GM19023 (cell line): ENCODE results near the gene TRAPPC4.
"Not testable (repeated sequence)": the region's sequence is repeated elsewhere in the genome, so short reads cannot be mapped to it uniquely, and the experiment has no call there.

Source experiments
- ATAC-seq: cut with Tn5 transposase; IDR thresholded peaks from one replicate; pipeline ENCODE4 v1.9.1; 2021; ENCODE audit warnings: mild to moderate bottlenecking, moderate library complexity; ENCODE audit not compliant: unreplicated experiment

Gene TRAPPC4, protein sequence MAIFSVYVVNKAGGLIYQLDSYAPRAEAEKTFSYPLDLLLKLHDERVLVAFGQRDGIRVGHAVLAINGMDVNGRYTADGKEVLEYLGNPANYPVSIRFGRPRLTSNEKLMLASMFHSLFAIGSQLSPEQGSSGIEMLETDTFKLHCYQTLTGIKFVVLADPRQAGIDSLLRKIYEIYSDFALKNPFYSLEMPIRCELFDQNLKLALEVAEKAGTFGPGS

DNA sequence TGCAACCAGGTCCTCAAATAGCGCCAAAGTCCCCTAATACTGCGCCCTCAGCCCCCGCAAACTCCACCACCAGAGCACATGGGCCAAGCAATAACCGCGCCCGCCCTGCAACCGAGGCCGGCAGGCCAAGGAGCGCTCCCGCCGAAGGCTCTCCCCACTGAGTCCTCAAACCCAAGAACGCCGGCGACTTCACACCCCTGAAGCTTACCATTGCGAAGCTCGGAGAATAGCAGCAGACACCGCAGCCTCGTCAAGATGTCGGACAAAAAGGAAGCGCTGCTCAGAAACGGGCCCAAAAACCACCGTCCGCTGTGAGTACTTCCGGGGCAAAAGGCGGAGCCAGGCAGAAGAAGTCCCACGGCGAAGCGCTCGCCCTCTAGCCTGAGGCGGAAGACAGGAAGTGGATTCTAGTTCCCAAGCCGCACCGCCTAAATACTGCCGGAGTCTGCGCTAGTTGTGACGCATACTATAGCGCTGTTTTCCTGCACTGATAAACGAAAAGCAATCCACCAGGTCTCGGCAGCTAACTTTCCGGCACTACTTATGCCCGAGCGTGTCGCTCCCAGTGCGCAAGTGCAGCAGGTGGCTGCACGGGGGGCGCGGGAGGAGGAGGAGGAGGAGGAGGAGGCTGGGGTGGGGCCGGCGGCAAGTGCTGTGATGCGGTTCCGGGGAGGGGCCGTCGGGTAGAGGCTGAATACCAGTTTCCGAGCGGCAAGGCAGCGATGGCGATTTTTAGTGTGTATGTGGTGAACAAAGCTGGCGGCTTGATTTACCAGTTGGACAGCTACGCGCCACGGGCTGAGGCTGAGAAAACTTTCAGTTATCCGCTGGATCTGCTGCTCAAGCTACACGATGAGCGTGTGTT lies at the start of gene TRAPPC4, which contains the start of gene RPS25:
TRAPPC4 (plus strand) TSS at position 693 of the 865 bp plus-strand sequence; CDS start at position 723, 30 bp downstream.
RPS25 (minus strand) TSS at position 270 of the 865 bp plus-strand sequence; CDS start at position 211, 59 bp downstream.
- peak; percentile 86 for ATAC-seq

DNA sequence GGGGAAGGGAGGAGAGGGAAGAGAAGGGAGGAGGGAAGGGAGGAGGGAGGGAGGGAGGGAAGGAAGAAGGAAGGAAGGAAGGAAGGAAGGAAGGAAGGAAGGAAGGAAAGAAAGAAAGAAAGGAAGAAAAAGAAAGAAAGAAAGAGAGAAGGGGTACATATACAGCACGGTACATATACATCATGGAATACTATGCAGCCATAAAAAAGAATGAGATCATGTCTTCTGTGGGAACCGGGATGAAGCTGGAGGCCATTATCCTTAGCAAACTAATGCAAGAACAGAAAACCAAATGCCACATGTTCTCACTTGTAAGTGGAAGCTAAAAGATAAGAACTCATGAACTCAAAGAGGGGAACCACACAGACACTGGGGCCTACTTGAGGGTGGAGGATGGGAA lies 49.1 kb upstream of the TRAPPC4 start:
- not testable (repeated sequence) for ATAC-seq

DNA sequence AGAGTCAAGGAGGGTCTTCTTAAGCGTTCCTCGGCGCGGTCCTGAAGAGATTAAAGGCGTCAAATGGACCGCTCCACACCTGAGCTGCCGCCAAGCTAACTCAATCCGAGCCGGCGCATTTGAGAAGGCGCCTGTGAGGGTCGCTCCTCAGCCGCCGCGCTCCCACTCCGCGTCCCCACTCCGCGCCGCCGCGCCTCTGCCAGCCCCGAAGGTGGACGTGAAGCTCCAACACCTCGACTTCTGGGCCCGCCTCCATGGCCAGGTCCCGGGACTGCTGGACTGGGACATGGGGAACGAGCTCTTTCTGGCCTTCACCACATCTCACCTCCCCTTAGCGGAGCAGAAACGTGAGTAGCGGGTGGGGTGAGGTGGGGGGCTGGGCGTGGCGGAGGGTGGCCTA lies 46.9 kb upstream of the TRAPPC4 start, which contains the start of gene FOXR1:
FOXR1 (plus strand) TSS at position 116 of the 400 bp plus-strand sequence; CDS start at position 287, 171 bp downstream.
- no peak for ATAC-seq

DNA sequence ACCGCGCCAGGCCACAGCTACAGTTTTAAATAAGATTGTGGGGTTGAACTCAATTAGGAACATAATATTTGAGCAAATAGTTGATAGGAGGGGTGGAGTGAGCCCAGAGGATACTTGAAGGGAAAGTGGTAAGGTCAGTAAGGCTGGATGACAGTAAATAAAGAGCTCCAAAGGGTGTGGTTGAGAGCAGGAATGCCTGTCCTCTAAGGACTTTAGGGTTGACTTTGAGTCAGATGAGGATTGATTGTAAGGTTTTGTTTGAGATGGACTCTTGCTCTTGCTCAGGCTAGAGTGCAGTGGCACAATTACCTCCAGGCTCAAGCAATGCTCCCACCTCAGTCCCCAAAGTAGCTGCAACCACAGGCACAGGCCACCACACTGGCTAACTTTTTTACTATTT lies 44.6 kb upstream of the TRAPPC4 start:
- no peak for ATAC-seq

DNA sequence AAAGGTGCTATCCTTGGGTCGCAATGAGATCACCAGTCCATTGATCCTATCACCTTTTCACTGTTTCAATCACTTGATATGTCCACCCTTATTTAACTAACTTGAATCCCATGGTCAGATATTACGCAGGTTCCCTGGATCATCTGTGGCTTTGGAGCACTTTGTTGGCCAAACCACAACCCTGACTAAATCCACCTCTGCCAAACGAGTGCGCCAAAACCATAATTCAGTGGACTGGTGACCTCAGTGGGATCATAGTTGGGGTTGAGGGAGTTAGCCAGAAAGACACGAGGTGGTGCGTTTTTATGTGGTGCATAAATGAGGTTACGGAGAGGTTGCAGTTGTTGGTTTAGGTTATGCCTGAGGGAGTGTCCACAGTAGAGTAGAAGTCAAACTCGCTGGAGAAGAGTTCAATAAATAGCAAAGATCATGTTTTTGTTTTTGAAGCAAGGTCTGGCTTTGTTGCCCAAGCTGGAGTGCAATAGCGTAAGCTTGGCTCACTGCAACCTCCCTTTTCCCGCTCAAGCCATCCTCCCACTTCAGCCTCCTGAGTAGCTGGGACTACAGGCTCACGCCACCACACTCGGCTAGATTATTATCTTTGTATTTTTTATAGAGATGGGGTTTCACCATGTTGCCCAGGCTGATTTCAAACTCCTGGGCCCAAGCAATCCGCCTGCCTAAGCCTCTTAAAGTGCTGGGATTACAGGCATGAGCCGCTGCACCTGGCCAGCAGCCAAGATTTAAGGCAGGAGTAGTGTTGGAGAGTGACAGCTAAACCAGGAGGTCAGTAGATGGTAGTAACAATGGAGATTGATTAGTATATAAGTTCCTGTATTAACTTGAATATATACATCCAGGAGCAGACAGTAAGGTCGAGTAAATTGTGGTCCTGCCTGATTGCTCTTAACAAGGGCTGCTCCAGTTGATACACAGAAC lies 42.5 kb upstream of the TRAPPC4 start:
- no peak for ATAC-seq

DNA sequence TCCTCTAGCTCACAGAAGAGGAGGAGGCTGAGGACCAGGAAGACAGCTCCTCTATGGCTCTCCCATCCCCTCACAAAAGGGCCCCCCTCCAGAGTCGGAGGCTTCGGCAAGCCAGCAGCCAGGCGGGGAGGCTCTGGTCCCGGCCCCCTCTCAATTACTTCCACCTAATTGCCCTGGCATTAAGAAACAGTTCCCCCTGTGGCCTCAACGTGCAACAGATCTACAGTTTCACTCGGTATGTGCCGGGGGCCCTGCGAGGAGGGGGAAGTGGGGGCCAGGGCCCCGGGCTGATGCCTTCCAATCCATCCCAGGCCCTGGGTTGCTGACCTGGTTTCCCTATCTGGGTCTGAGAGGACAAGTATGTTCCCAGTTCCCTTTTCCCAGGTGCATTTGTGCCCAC lies 39.1 kb upstream of the TRAPPC4 start:
- ATAC-seq = no peak

DNA sequence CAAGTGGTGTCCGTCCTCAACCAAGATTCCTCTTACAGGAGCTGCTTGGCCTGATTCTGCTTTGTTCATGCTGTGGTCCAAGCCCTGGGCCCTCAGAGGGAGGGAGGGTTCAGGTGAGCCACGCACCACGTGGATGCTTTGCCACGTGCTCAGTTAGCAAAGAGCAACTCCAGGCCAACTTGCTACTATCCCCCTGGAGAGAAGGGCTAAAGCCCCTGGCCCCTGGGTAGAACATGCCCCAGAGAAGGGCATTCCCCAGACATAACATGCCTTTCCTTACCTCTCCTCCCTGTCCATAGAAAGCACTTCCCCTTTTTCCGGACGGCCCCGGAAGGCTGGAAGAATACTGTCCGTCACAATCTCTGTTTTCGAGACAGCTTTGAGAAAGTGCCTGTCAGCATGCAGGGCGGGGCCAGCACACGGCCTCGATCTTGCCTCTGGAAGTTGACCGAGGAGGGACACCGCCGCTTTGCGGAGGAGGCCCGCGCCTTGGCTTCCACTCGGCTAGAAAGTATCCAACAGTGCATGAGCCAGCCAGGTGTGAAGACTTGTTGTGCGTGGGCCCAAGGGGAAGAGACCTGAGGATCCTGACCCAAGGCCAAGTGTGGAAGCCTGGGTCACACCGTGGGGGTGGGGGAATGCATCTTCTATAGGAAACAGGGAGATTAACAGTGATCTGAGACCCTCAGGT lies 38.2 kb upstream of the TRAPPC4 start:
- ATAC-seq = no peak

DNA sequence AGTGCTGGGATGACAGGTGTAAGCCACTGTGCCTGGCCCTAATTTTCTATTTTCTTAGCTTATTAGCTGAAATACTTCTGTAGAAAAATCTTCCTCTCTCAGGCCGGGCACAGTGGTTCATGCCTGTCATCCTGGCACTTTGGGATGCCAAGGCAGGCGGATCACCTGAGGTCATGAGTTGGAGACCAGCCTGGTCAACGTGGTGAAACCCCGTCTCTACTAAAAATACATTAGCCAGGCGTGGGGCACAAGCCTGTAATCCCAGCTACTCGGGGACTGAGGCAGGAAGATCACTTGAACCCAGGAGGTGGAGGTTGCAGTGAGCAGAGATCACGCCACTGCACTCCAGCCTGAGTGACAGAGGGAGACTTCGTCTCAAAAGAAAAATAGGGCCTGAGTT lies 34.2 kb upstream of the TRAPPC4 start:
- not testable (repeated sequence) for ATAC-seq

DNA sequence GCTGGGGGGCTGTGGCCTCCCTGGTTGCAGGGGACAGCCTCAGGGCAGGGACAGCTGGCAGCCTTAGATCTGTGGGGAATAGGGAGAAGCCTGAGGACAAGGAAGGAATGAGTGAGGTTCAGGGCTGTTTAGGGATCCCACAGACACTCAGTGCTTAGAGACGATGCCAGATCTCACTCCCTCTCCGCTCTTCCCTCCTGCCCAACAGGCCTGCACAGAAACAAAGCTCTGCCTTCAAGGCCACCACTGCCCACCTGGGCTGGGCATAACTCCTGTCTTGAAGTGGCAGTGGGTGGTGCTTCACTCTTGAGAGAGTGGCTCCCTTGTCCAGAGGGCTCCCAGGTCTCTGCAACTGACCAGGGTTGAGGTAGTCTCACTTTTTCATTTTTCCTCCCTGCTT lies 33.7 kb upstream of the TRAPPC4 start:
- no peak for ATAC-seq

DNA sequence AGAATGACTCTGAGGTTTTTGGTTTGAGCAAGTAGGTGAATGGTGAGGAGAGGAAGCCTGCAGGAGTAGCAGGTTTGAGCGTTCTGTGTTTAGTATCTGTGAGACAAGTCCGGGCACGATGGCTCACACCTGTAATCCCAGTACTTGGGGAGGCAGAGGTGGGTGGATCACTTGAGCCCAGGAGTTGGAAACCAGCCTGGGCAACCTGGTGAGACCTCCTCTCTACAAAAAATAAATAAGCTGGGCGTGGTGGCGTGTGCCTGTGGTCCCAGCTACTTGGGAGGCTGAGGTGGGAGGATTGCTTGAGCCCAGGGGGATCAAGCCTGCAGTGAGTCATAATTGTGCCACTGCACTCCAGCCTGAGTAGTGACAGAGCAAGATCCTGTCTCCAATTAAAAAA lies 30.3 kb upstream of the TRAPPC4 start:
- ATAC-seq = no peak

DNA sequence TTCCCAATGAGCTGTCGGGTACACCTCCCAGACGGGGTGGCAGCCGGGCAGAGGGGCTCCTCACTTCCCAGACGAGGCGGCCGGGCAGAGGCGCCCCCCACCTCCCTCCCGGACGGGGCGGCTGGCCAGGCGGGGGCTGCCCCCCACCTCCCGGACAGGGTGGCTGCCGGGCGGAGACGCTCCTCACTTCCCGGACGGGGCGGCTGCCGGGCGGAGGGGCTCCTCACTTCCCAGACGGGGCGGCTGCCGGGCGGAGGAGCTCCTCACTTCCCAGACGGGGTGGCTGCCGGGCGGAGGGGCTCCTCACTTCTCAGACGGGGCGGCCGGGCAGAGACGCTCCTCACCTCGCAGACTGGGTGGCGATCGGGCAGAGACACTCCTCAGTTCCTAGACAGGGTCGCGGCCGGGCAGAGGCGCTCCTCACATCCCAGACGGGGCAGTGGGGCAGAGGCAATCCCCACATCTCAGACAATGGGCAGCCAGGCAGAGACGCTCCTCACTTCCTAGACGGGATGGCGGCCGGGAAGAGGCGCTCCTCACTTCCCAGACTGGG lies 27.0 kb upstream of the TRAPPC4 start:
- ATAC-seq = not testable (repeated sequence)

DNA sequence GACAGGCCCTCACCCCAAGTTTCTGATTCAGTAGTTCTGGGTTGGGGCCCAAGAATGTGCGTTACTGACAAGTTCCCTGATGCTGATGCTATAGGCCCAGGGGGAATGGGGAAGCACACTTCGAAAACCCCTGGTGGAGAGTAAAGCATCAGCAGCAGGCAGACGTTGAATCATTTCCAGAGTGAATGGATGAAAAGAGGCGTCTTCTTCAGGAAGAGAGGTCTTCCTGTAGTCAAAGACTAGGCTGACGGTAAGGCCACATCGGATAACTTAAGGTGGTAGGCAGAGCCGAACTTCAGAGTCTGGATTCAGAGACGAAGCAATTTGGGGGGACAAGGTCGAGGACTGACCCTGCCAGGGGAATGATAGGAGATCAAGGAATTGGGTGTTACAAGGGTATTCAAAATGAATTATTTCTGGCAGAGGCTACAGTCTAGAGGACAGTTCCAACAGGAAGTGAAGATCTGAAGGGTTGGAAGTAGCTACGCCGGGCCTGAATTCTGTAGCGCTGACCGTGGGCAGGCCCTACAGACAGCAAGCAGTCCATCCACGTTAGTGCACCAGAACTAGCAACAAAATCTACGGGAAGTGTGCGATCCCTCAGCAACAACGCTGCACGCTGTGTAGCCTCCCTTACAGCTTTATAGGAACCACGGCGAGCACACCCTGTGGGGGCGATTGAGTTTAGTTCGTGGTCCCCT lies 21.5 kb upstream of the TRAPPC4 start:
- ATAC-seq = peak; percentile 21

DNA sequence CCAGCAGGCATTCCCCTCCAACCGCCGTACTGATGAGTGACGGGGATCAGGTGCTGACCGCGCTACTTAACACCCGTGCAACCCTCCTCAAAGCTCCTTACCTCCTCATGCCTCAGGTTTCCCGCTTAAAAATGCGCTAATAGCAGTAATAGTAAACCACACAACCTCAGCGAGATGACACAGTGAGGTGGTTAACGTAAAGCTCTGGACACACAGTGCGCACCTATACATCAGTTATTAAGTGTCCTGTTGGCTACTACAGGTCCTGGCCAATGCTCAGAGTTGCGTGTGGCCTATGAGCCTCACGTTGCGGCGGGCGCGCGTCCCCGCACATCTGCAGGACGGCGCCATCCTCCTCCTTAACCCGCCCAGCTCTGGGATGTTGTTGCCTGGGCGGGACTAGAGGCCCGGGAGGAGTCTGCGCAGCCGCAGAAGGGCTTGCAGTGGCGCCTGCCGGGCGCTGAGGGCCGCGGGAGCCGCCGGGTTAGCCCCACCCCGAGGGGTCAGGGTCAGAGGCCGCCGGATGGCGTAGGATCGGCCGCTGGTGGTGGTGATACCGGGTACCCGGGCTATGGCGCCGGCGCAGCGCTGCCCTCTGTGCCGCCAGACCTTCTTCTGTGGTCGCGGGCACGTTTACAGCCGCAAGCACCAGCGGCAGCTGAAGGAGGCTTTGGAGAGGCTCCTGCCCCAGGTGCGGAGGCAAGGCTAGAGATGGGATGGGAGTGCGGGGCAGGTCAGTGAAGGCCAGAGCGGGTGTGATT lies 20.8 kb upstream of the TRAPPC4 start, which contains the start of gene CENATAC:
CENATAC (plus strand) TSS at position 512 of the 761 bp plus-strand sequence; CDS start at position 572, 60 bp downstream.
- ATAC-seq = peak; percentile 90

DNA sequence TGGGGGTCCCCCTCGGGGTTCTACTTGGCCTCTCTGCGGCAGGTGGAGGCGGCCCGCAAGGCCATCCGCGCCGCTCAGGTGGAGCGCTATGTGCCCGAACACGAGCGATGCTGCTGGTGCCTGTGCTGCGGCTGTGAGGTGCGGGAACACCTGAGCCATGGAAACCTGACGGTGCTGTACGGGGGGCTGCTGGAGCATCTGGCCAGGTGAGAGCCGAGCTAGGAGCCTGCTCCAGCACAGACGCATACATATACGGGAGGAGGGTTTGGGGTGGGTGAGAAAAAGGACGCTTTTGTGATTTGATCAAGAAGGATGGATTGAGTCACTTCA lies 20.2 kb upstream of the TRAPPC4 start:
- peak; percentile 13 for ATAC-seq

DNA sequence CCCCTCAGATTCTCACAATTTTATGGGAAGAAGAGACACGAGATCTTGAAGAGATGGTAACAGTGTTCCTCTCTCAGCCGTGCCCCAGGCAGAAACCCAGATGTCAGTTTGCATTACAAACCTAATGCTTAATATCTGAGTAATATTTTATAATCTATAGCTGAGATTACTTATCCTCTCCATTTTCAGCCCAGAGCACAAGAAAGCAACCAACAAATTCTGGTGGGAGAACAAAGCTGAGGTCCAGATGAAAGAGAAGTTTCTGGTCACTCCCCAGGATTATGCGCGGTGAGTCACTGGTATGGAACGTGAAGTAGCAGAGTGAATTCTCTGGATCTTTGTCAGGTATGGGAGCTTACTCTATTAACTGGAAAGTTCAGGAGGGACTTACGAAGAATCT lies 19.7 kb upstream of the TRAPPC4 start:
- no peak for ATAC-seq

DNA sequence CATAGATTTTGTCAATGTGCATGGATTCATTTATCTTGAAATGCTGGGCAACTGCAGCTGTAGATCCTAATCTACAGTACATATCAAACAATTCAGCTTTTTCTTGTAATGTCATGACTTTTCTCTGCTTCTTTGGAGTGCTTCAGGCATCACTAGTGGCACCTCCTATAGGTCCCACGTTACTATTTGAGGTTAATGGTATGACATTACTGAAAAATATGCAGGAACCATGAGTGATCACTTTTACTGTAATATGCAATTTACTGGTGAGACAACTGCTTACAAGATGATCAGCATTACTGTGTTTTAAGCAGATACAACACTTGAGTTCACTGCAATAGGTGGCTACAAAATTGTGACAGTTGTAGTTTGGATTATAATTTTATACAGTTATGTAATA lies 17.7 kb upstream of the TRAPPC4 start:
- ATAC-seq = no peak

DNA sequence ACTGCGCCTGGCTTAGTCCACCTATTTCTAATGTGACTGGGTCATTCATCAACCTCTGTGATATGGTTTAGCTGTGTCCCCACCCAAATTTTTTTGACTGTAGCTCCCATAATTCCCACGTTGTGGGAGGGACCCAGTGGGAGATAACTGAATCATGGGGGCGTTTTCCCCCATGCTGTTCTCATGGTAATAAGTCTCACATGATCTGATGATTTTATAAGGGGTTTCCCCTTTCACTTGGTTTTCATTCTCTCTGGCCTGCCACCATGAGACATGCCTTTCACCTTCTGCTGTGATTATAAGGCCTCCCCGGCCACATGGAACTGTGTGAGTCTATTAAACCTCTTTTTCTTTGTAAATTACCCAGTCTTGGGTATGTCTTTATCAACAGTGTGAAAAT lies 11.9 kb upstream of the TRAPPC4 start:
- ATAC-seq = no peak

DNA sequence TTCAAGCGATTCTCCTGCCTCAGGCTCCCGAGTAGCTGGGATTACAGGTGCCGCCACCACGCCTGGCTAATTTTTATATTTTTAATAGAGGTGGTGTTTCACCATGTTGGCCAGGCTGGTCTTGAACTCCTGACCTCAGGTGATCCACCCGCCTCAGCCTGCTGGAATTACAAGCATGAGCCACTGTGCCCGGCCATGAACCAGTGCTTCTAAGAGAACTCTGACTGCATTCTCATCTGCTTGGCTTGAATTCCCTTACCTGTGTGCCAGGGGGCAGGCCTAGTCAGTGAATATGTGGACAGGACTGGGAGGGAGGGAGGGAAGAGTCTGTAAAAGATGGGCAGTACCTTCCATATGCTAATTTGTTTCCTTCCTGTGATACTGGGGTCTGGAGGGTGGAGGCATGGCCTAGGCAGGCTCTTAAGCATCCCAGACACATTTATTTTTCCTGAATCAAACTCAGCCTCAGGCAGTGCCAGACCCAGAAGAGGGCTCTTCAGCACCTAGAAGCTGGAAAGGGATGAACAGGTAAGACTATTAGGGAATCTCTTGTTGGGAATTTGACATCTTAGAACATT lies 7.0 kb upstream of the TRAPPC4 start:
- ATAC-seq = no peak
